Esophagus muscularis mucosa (tissue), 4 donors: ENCODE measurements around the gene GPX1.

Experiments
- CTCF ChIP-seq, 3 experiments: fragments of 200-600 bp in 2 of 3; fragments of 450-650 bp in 1 of 3; sonication (generic) in 2 of 3; IDR thresholded peaks; one replicate each; pipeline ENCODE4 v1.5.1; 2017 to 2019; ENCODE audit warnings: antibody characterized with exemption in 3 of 3, mild to moderate bottlenecking in 2 of 3, moderate library complexity in 1 of 3
- EP300 ChIP-seq: sonication (generic); formaldehyde crosslinking; IDR thresholded peaks from one replicate; pipeline ENCODE4 v1.6.1; 2017; ENCODE audit warnings: antibody characterized with exemption
- POLR2A ChIP-seq: fragments of 450-650 bp; IDR thresholded peaks from one replicate; pipeline ENCODE4 v1.6.1; 2017; ENCODE audit warnings: antibody characterized with exemption, moderate library complexity, mild to moderate bottlenecking, low read depth
- POLR2AphosphoS5 ChIP-seq, 2 donors: sonication (generic); formaldehyde crosslinking; IDR thresholded peaks; one replicate each; pipeline ENCODE4 v1.6.1; 2017; ENCODE audit warnings: antibody characterized with exemption in 2 of 2

GRCh38 chr3:49333091-49333490 is 25.1 kb downstream of the GPX1 start:
- TF ChIP-seq POLR2A (no peak), CTCF (IDR thresholded peaks at IDR 0.05) (no peak), POLR2AphosphoS5 (IDR thresholded peaks at IDR 0.05) (no peak), EP300 (no peak)
